Pericardium fibroblast (primary cell): ENCODE data around the gene MRPS33. TPM values are rescaled to one million over a fixed set of nuclear protein-coding genes. Genes with fewer than 3 reads are reported as not detected.

Experiments
- total RNA-seq: library from RNA; depleted of rRNA; stranded (reverse); fragments of >200 nt; gene quantifications from 2 replicates; pipeline ENCODE4 v1.2.3, GENCODE V29; 2015

MRPS33 gene
- total RNA-seq: 27.7 and 32.6 TPM in 2 replicates

GRCh38 chr7:141014524-141015395 lies at the start of gene MRPS33:
Gene MRPS33, minus strand, starts transcription at chr7:141014952. Its CDS starts 4,319 bp downstream, at chr7:141010633.

Other genes starting within 250 kb of the MRPS33 start
- 7.1 and 14.8 TPM in 2 replicates for gene BRAF, start 90.0 kb downstream of the MRPS33 start, total RNA-seq
- gene TMEM178B, start 59.1 kb upstream of the MRPS33 start, total RNA-seq: under 0.01 TPM in 2 replicates